HG02759 (cell line): ENCODE measurements around the gene SPI1.

Experiments used
- ATAC-seq: cut with Tn5 transposase; IDR thresholded peaks from one replicate; pipeline ENCODE4 v1.9.1; 2021; ENCODE audit warnings: mild to moderate bottlenecking, moderate library complexity; ENCODE audit not compliant: unreplicated experiment

Gene SPI1

GRCh38 chr11:47360341-47360740 lies 18.0 kb downstream of the SPI1 start:
- no peak for ATAC-seq

DNA sequence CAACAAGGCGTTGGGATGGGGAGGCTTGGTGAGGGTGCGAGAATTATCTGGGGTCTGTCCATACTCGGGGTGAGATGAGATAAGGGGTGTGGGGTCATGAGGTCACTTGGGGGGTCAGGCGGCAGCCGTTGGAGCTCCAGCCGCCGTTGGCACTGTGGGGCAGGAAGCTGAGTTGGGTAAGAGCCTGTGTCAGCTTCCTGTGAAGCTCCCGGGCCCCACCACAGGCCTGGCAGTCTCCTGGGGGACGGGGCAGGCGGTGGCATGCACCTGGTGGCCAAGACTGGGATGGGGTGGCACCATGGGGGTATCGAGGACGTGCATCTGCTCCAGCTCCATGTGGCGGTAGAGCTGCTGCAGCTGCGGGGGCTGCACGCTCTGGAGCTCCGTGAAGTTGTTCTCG lies 18.8 kb downstream of the SPI1 start:
- no peak for ATAC-seq

- no peak for ATAC-seq
Measured at GRCh38 chr11:47359162-47359561, 19.2 kb downstream of the SPI1 start.

GRCh38 chr11:47358731-47359051 lies 19.7 kb downstream of the SPI1 start:
- no peak for ATAC-seq

DNA sequence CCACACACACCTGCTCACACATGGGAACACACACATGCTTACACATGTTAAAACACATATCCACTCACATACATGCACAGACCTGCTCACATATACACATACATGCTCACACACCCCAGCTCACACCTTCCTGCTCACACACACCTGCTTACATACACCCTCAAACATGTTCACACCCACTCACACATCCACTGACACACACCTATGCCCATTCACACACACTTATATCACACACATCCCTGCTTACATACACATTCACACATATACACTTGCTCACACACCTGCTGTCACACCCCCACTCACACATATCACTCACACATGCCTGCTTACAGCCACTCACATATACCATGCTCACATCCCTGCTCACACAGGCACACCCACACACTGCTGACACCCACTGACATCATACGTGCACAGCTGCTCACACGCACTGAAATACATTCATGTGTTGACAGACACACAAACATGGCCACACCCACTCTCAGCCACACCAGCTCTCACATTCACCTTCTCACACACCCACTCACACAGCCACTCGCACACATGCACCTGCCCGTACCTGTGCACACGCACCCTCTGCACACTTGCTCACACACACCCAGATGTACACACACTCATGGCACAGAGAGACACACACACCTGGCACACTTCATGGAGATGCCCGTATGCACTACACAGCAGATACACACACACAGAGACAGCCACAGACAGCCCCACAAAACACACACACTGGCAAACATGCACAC lies 20.2 kb downstream of the SPI1 start:
- ATAC-seq = no peak

DNA sequence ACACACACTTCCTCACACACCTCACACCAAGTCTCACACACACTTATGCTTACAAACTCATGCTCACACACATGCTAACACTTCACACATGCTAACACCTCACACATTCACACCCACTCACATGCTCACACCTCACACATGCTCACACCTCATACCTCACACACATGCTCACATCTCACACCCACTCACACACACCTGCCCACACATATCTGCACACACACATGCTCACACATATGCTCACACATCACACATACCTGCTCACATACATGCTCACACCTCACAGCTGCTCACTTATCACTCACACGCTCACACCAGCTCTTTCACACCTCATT lies 21.4 kb downstream of the SPI1 start:
- ATAC-seq = no peak

DNA sequence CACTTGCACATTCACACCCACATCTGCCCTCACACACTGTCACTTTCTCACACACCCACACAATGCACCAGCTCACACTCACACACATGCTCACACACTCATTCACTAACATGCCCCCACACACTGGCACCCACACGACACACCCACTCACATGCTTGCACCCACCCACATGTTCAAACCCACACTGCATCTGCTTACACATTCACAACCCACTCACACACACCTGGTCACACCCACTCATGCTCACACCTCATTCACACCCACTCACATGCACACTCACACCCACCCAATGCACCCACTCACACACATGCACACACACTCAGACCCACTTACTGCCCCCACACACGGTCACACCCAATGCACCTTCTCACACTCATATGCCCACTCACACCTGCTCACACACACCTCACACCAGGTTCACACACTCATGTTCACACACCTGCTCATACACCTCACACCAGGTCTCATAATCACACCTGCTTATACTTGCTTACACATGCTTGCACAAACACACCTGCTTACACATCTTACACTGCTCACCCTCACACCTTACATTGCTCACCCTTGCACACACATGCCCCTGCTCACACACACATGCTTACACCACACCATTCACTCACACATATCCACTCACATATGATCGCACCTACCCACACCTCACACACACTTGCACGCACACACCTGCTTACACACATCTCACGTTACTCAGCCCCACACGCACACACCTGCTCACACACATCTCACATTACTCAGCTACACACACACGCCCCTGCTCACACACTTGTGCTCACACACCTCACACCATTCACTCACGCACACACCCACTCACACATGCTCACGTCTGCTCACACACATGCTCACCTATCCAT lies 22.0 kb downstream of the SPI1 start:
- ATAC-seq = no peak

GRCh38 chr11:47355283-47356128 lies 22.8 kb downstream of the SPI1 start:
- ATAC-seq = no peak

- ATAC-seq = no peak
Measured at GRCh38 chr11:47354913-47355282, 23.4 kb downstream of the SPI1 start.

GRCh38 chr11:47353978-47354774 lies 24.2 kb downstream of the SPI1 start:
- no peak for ATAC-seq

GRCh38 chr11:47352556-47352955 lies 25.8 kb downstream of the SPI1 start, which contains the start of gene MYBPC3:
Gene MYBPC3 (minus strand): TSS chr11:47352702. CDS start chr11:47352647, 55 bp downstream.
- ATAC-seq = no peak

DNA sequence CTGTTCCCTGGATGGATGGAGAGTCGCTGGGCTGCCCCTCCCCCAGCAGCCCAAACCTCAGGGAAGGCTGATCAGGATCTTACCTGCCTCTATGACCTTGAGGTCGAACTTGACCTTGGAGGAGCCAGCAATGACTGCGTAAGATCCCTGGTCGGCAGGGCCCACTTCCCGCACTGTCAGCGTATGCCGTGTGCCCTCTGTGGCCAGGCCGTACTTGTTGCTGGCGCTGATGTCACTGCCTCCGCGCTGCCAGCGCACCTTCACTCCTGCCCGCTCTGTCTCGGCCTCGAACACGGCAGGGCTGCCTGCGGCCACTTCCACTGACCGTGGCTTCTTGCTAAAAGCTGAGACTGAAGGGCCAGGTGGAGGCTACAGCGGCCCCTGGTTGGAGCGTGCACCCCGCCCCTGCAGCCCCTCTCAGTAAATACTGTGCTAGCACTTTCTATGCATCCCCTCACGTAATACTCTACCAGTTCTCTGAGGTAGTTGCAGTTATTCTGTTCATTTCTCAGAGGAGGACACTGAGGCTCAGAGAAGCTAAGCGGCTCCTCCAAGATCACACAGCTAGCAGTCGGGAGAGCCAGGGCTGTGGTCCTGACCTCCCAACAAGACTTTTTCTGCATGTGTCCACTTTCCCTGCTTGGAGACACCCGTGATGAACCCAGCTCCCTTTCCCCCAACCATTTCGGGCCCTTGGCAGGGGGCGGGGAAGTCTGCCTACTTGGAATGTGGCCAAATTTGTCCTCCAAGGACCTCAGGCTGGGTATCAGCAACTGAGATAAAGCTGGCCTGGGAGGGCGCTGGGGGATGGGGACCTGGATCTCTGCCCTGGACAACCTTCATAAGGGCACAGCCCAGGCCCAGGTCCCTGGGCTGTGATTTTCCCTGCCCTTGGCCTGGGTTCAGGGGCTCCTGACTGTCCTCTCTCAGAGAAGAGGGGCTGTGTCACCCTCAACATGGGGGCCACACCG lies 26.9 kb downstream of the SPI1 start:
- no peak for ATAC-seq

DNA sequence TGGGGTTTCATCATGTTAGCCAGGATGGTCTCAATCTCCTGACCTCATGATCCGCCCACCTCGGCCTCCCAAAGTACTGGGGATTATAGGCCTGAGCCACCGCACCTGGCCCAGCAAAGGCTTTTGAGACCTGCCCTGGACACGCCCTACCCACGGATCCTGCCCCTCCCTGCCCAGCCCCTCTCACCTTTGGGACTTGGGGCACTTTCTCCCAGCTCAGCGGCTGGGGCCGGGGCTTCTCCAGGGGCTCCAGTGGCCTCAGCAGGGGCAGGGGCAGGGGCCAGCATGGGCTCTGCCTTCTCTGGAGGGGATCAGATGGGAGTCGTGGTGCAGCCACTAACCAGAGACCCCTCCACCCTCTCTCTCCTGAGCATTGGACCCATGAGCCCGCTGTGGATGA lies 28.0 kb downstream of the SPI1 start:
- no peak for ATAC-seq

- ATAC-seq = no peak
Measured at GRCh38 chr11:47349521-47350095, 28.7 kb downstream of the SPI1 start.

DNA sequence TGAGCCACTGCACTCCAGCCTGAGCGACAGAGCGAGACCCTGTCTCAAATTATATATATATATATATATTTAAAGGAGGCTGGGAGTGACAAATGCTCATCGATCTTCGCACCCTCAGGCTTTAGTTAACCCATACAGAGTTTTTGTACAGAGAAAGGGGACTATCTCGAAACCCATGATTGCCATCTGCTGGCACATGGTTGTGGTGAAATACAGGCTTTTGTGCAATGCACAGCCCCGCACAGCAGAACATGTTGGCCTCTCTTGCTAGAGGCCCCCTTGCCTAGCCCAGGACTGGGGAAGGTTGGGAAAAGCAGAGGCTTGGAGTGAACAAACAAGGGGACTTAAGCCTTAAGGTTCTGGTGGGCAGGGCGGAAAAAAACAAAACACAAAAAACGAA lies 29.5 kb downstream of the SPI1 start:
- no peak for ATAC-seq

GRCh38 chr11:47348131-47348802 lies 30.1 kb downstream of the SPI1 start:
- ATAC-seq = no peak

DNA sequence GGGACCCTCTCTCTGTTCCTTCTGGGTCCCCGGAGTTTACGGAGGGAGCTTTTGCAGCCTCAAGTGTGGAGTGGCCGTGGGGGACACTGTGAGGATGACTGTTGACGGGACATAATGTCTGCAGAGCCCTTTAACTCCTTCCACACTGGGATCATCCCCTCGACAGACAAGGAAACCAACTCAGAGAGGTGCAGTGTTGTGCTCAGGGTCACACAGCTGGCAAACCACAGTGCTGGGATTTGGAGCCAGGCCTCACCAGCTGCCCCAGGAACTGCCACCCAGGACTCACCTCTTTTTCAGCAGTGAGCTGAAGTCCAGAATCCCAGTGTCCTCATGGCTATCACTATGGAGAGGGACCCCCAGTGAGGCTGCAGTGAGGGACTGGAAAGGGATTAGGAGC lies 31.2 kb downstream of the SPI1 start:
- ATAC-seq = no peak

DNA sequence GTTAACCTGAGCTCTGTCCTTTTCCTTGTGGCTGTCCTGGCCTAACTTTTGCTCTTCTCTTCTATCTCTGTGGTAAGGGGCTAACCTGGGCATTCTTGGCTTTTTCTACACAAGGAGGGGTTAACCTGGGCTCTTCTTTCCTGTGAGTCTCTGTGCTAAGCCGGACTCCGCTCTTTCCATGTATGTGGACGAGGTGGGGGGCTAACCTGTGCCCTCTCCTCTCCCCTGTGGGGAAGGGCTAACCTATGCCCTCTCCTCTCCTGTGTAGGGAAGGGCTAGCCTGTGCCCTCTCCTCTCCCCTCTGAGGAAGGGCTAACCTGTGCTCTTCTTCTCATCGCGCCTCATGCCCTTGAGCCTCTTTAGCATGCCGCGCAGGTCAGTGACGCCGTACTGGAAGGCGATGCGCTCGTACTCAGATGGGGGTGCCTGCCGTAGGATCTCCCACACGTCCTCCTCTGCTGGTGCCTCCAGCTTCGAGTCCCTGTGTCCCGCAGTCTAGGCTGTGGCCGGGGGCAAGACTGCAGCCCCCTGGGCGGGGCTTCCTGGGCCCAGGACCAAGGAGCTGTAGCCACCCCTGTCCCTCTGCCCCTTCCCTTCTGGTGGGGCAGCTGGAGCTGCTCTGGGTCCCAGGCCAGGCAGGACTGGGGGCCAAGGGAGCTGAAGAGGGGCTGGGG lies 32.3 kb downstream of the SPI1 start:
- no peak for ATAC-seq
